Measurements from ENCODE around the gene MYRIP. TPM values are rescaled to one million over a fixed set of nuclear protein-coding genes. Genes with fewer than 3 reads are reported as not detected.

MYRIP gene
- total and polyA plus RNA-seq, 2 of the 4 experiments (the other 2 are of a cell fraction) = not detected

DNA sequence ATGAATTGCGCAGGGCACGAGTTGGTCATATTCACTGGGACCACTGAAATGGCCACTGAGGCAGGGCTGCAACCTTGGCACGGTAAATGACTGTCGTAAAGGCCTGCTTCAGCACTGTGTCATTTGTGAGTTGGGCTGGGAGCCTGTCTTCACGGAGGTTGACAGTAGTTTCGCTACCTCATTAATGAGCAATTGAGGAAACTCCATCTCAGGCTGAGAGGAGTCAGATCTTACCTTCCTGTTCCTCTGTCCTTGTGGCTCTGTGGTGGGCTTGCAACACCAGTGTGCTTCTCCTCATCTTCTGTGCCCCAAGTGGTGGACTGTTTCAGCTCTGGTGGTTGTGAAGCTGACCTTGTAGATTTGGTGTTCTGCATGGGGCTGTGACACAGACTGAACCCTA, 420.0 kb downstream of the MYRIP start:
- H4K20me1 ChIP-seq (ENCODE audit: insufficient read depth, low read length) = no peaks in the 10 kb centered on the region
- no TSS peak for BruUV-seq (replicated peaks)
- H3K9me3 ChIP-seq (ENCODE audit: control insufficient read depth, insufficient read depth, low read length) = no peaks in the 10 kb centered on the region
- no peak overlapping the region for H3K18ac ChIP-seq (ENCODE audit: low read depth, low read length)
- no peaks in the 10 kb centered on the region; the same call in 1 of the 2 replicates for H3K27me3 ChIP-seq (ENCODE audit: control insufficient read depth, insufficient read depth, low read length)
- no peak overlapping the region for H3K4me3 ChIP-seq (ENCODE audit: insufficient read depth, low read depth, low read length)
- no peak overlapping the region for H3K4me2 ChIP-seq (ENCODE audit: low read depth, low read length)
- in situ Hi-C loops (cut with MboI; ENCODE audit: low sequenced_read_pairs) = no loop called here
- no peak overlapping the region for H2BK20ac ChIP-seq (ENCODE audit: low read depth, low read length)
- intact Hi-C loops (cut with micrococcal nuclease) = no loop called here
- H3K36me3 ChIP-seq (ENCODE audit: control insufficient read depth, insufficient read depth, low read length) = no peaks in the 10 kb centered on the region
- H2AK5ac ChIP-seq (ENCODE audit: low read depth, low read length) = no peak overlapping the region
- H2BK120ac ChIP-seq (ENCODE audit: low read depth, low read length) = no peak overlapping the region
- H2AK9ac ChIP-seq (replicated peaks; ENCODE audit: low read depth, low read length, poor library complexity) = no peak overlapping the region
- WGBS, 2 experiments (ENCODE audit: extremely low coverage in 2 of 2, insufficient read length in 1 of 2) = no CpG with 5 or more reads among the region's 6 CpGs
- H3K23ac ChIP-seq (ENCODE audit: low read depth, low read length) = no peak overlapping the region
- no peak overlapping the region for H3K14ac ChIP-seq (replicated peaks; ENCODE audit: low read depth, low read length)
- H4K91ac ChIP-seq (ENCODE audit: insufficient read depth, low read depth, low read length) = no peak overlapping the region
- no peak for ATAC-seq (ENCODE audit: low read depth)
- H3K79me1 ChIP-seq (ENCODE audit: low read depth in 1 of 2, low read length in 2 of 2) = no peaks in the 10 kb centered on the region
- ChIA-PET POLR2A (ENCODE audit: unreplicated experiment) (no interaction called here), CTCF (no interaction called here)
- no peak overlapping the region for H2AFZ ChIP-seq (replicated peaks; ENCODE audit: low read length, poor library complexity)
- no peaks in the 10 kb centered on the region for H3K4me1 ChIP-seq (ENCODE audit: control insufficient read depth, insufficient read depth, low read length)
- no peak overlapping the region for H4K8ac ChIP-seq (ENCODE audit: low read depth in 2 of 2, low read length in 2 of 2)
- H3K4ac ChIP-seq (ENCODE audit: low read depth, low read length) = no peak overlapping the region
- TF ChIP-seq MXI1 (IDR thresholded peaks at IDR 0.05; ENCODE audit: borderline replicate concordance, low read depth, low read length) = no peak
- TF ChIP-seq, protein P1, sequence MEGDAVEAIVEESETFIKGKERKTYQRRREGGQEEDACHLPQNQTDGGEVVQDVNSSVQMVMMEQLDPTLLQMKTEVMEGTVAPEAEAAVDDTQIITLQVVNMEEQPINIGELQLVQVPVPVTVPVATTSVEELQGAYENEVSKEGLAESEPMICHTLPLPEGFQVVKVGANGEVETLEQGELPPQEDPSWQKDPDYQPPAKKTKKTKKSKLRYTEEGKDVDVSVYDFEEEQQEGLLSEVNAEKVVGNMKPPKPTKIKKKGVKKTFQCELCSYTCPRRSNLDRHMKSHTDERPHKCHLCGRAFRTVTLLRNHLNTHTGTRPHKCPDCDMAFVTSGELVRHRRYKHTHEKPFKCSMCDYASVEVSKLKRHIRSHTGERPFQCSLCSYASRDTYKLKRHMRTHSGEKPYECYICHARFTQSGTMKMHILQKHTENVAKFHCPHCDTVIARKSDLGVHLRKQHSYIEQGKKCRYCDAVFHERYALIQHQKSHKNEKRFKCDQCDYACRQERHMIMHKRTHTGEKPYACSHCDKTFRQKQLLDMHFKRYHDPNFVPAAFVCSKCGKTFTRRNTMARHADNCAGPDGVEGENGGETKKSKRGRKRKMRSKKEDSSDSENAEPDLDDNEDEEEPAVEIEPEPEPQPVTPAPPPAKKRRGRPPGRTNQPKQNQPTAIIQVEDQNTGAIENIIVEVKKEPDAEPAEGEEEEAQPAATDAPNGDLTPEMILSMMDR (conservative IDR thresholded peaks at IDR 0.05; ENCODE audit: low read depth, low read length) = no peak
- no peak for TF ChIP-seq CEBPB (IDR thresholded peaks at IDR 0.05; ENCODE audit: low read depth, low read length)
- no peak for TF ChIP-seq RCOR1 (IDR thresholded peaks at IDR 0.05; ENCODE audit: insufficient replicate concordance, low read length)
- no peak for TF ChIP-seq RAD21 (IDR thresholded peaks at IDR 0.05; ENCODE audit: low read length)
- no peak for TF ChIP-seq CHD1 (IDR thresholded peaks at IDR 0.05; ENCODE audit: low read depth, low read length)
- no peak for TF ChIP-seq SMC3 (IDR thresholded peaks at IDR 0.05; ENCODE audit: low read depth, low read length)
- TF ChIP-seq NFE2L2 (IDR thresholded peaks at IDR 0.05; ENCODE audit: low read depth, low read length) = no peak
- TF ChIP-seq, protein P2, sequence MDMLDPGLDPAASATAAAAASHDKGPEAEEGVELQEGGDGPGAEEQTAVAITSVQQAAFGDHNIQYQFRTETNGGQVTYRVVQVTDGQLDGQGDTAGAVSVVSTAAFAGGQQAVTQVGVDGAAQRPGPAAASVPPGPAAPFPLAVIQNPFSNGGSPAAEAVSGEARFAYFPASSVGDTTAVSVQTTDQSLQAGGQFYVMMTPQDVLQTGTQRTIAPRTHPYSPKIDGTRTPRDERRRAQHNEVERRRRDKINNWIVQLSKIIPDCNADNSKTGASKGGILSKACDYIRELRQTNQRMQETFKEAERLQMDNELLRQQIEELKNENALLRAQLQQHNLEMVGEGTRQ (IDR thresholded peaks at IDR 0.05; ENCODE audit: low read depth, low read length) = no peak
- TF ChIP-seq MAZ (IDR thresholded peaks at IDR 0.05; ENCODE audit: borderline replicate concordance, low read depth, low read length) = no peak
- no peak for TF ChIP-seq BHLHE40 (IDR thresholded peaks at IDR 0.05; ENCODE audit: low read depth, low read length)
- no peak for TF ChIP-seq POLR2A (IDR thresholded peaks at IDR 0.05; ENCODE audit: low read depth, low read length)
- no peak overlapping the region for H3K56ac ChIP-seq (ENCODE audit: extremely low read depth, insufficient read depth, low read length)
- H3K9me1 ChIP-seq (ENCODE audit: insufficient read depth, low read length) = no peaks in the 10 kb centered on the region
- H2BK15ac ChIP-seq (ENCODE audit: low read depth, low read length) = no peak overlapping the region
- dilution Hi-C loops (cut with HindIII; ENCODE audit: low sequenced_read_pairs, unreplicated experiment) = no loop called here
- H3K27ac ChIP-seq (ENCODE audit: insufficient read depth, low read length) = no peak overlapping the region
- H2BK5ac ChIP-seq (ENCODE audit: low read depth, low read length, poor library complexity, severe bottlenecking) = no peak overlapping the region
- DNase-seq = no peak
- H3K9ac ChIP-seq (ENCODE audit: low read depth, low read length) = no peak overlapping the region
- no peak overlapping the region for H4K5ac ChIP-seq (ENCODE audit: low read depth, low read length)
